K562 (cell line): ENCODE data around the gene CSH1. TPM values are rescaled to one million over a fixed set of nuclear protein-coding genes. Genes with fewer than 3 reads are reported as not detected.
A peak's percentile ranks its signal among the peaks of the same experiment; 100 is the strongest.

Experiments
- ATF7 ChIP-seq: fragments of 450-650 bp; IDR thresholded peaks from 2 replicates; pipeline ENCODE4 v1.7.1; 2014; ENCODE audit warnings: mild to moderate bottlenecking, moderate library complexity
- BMI1 ChIP-seq: fragments of 150-350 bp; IDR thresholded peaks from 2 replicates; pipeline ENCODE4 v1.6.1; 2014; ENCODE audit warnings: low read length
- BRCA1 ChIP-seq, 2 experiments: fragments of 450-650 bp in 1 of 2; sonication (generic) in 1 of 2; formaldehyde crosslinking in 1 of 2; IDR thresholded peaks; 2 replicates each; pipeline versions ENCODE4 v1.5.0 to v1.6.1; 2017 to 2020; ENCODE audit warnings: mild to moderate bottlenecking in 1 of 2, missing genetic modification reagents in 1 of 2
- CBX5 ChIP-seq: IDR thresholded peaks from 2 replicates; pipeline ENCODE4 v1.6.1; 2014; ENCODE audit warnings: low read depth, borderline replicate concordance
- EHMT2 ChIP-seq: fragments of 450-650 bp; IDR thresholded peaks from 2 replicates; pipeline ENCODE4 v1.6.1; 2018; ENCODE audit warnings: antibody characterized with exemption
- ILF3 ChIP-seq: fragments of 450-650 bp; IDR thresholded peaks from 2 replicates; pipeline ENCODE4 v1.6.1; 2018; ENCODE audit warnings: antibody characterized with exemption, mild to moderate bottlenecking, moderate library complexity, borderline replicate concordance
- ILK ChIP-seq: fragments of 450-650 bp; IDR thresholded peaks from 2 replicates; pipeline ENCODE4 v1.6.1; 2016; ENCODE audit warnings: missing genetic modification characterization, low read depth, mild to moderate bottlenecking, missing compliant biosample characterization, moderate library complexity, borderline replicate concordance
- MTA2 ChIP-seq: fragments of 450-650 bp; IDR thresholded peaks from 2 replicates; pipeline ENCODE4 v1.6.1; 2016; ENCODE audit warnings: low read depth
- NFE2 ChIP-seq: IDR thresholded peaks from 2 replicates; pipeline ENCODE4 v1.6.1; 2014; ENCODE audit warnings: antibody characterized with exemption, low read depth
- NFRKB ChIP-seq: fragments of 450-650 bp; IDR thresholded peaks from 2 replicates; pipeline ENCODE4 v1.6.1; 2016; ENCODE audit warnings: low read depth
- NKRF ChIP-seq: fragments of 450-650 bp; IDR thresholded peaks from 2 replicates; pipeline ENCODE4 v1.6.1; 2016; ENCODE audit warnings: borderline replicate concordance
- NR2C1 ChIP-seq, 2 experiments: fragments of 450-650 bp; IDR thresholded peaks; 2 replicates each; pipeline ENCODE4 v1.6.1; 2017; ENCODE audit warnings: mild to moderate bottlenecking in 2 of 2, antibody characterized with exemption in 1 of 2, inconsistent platforms in 1 of 2, missing compliant biosample characterization in 1 of 2, missing genetic modification characterization in 1 of 2
- PHTF2 ChIP-seq: fragments of 250-450 bp; sonication (Bioruptor Pico); IDR thresholded peaks from 2 replicates; pipeline ENCODE4 v1.5.0; 2021; ENCODE audit warnings: mild to moderate bottlenecking
- POU5F1 ChIP-seq: fragments of 150-350 bp; IDR thresholded peaks from 2 replicates; pipeline ENCODE4 v1.6.1; 2014; ENCODE audit warnings: borderline replicate concordance, low read length, low read depth, mild to moderate bottlenecking; ENCODE audit not compliant: partially characterized antibody
- XRCC5 ChIP-seq: fragments of 200-400 bp; formaldehyde crosslinking; IDR thresholded peaks from 2 replicates; pipeline ENCODE4 v1.6.1; 2017; ENCODE audit warnings: low read depth, mild to moderate bottlenecking, low read length
- ZFP1 ChIP-seq: fragments of 450-650 bp; formaldehyde crosslinking; IDR thresholded peaks from 2 replicates; pipeline ENCODE4 v1.4.0; 2020; ENCODE audit warnings: mild to moderate bottlenecking, mixed read lengths
- ZNF146 ChIP-seq: IDR thresholded peaks from one replicate; pipeline ENCODE4 v1.6.1; 2018; ENCODE audit warnings: missing compliant biosample characterization; ENCODE audit not compliant: unreplicated experiment
- ZNF184 ChIP-seq: sonication (generic); formaldehyde crosslinking; IDR thresholded peaks from 2 replicates; pipeline ENCODE4 v1.5.0; 2020; ENCODE audit warnings: missing genetic modification reagents
- ZNF347 ChIP-seq: fragments of 450-650 bp; formaldehyde crosslinking; IDR thresholded peaks from 2 replicates; pipeline ENCODE4 v1.4.0; 2020; ENCODE audit warnings: low read depth, mild to moderate bottlenecking, moderate library complexity
- ZNF592 ChIP-seq: fragments of 450-650 bp; IDR thresholded peaks from 2 replicates; pipeline ENCODE4 v1.6.1; 2017; ENCODE audit warnings: antibody characterized with exemption, mild to moderate bottlenecking
- polyA plus RNA-seq, 8 experiments: library from polyadenylated mRNA; depleted of rRNA in 4 of 8; stranded (reverse) in 5 of 8; unstranded in 3 of 8; fragments of >200 nt; fragmentation: Nextera tagmentation in 2 of 8; fragmentation: Illumina TruSeq in 1 of 8; extraction: Ambion mirVana in 2 of 8; extraction: Trizol in 1 of 8; gene quantifications; 2 replicates each; pipeline versions ENCODE4 v1.2.1 to v1.2.3, GENCODE V29; 2011 to 2014; ENCODE audit warnings: inconsistent platforms in 1 of 8, missing spikeins in 1 of 8
- total RNA-seq, 7 experiments: library from RNA; depleted of rRNA in 6 of 7; stranded (reverse); fragments of >200 nt in 6 of 7; fragmentation: Illumina TruSeq in 2 of 7; extraction: Trizol in 2 of 7; gene quantifications; 2 replicates each; pipeline versions ENCODE4 v1.2.1 to v1.2.3, GENCODE V29; 2011 to 2021; ENCODE audit warnings: low replicate concordance in 1 of 7

The CSH1 gene
- total and polyA plus RNA-seq, 9 of the 15 experiments (the other 6 are each of a cell fraction or from before 2014, with no cell fraction given): not detected

GRCh38 chr17:63848834-63849689, 47.3 kb downstream of the CSH1 start (continued):
- TF ChIP-seq ZNF592 (peak; percentile 97), BRCA1 (IDR thresholded peaks at IDR 0.05) (no peak), BRCA1 (CRISPR knock-in tag; IDR thresholded peaks at IDR 0.05) (peak; percentile 90; the same call in 1 of the 2 replicates), ZNF146 (CRISPR knock-in tag) (no peak), ZNF347 (CRISPR knock-in tag) (no peak), ILF3 (no peak), NKRF (peak; percentile 12; the same call in 1 of the 2 replicates), BMI1 (no peak), ILK (tag) (no peak), ATF7 (peak; percentile 100), PHTF2 (CRISPR knock-in tag) (no peak), MTA2 (no peak), ZNF184 (CRISPR knock-in tag) (no peak), NFRKB (peak; percentile 75), ZFP1 (no peak), NFE2 (no peak), CBX5 (peak; percentile 20; the same call in 1 of the 2 replicates), XRCC5 (0 out of 2 replicates have a peak, but pooled peaks have one; percentile 59), NR2C1 (IDR thresholded peaks at IDR 0.05) (peak; percentile 54; the same call in 1 of the 2 replicates), NR2C1 (tag; IDR thresholded peaks at IDR 0.05) (peak; percentile 60), EHMT2 (no peak), POU5F1 (no peak)
